GM13976 (cell line): ENCODE results near the gene SERTAD1.

ENCODE experiments used
- DNase-seq: peaks from one replicate; pipeline ENCODE4 v3.0.0; 2012; ENCODE audit warnings: low spot score
- CTCF ChIP-seq: IDR thresholded peaks from 2 replicates; pipeline ENCODE4 v1.5.1; 2012; ENCODE audit warnings: borderline replicate concordance, mild to moderate bottlenecking; ENCODE audit not compliant: insufficient read depth; ENCODE audit errors: extremely low read depth, missing control alignments, control extremely low read depth
- in situ Hi-C: fragments of 300-500 bp; cut with MboI; formaldehyde crosslinking; loops from one replicate; pipeline ENCODE4 v1.12.0; 2022; ENCODE audit warnings: low sequenced_read_pairs, mixed read lengths, inconsistent platforms; ENCODE audit not compliant: unreplicated experiment

The SERTAD1 gene

GRCh38 chr19:40392123-40392522 is 33.7 kb downstream of the SERTAD1 start:
- TF ChIP-seq CTCF = no peak
- no peak for DNase-seq
- in situ Hi-C loops = no loop called here

- in situ Hi-C loops = no loop called here
- no peak for TF ChIP-seq CTCF
- no peak for DNase-seq
Observed at GRCh38 chr19:40390084-40390742, 35.6 kb downstream of the SERTAD1 start, which contains the start of gene HIPK4. TSS of gene HIPK4 (minus strand) at chr19:40390181. CDS start at chr19:40389902, 279 bp downstream.

GRCh38 chr19:40389404-40390083 is 36.2 kb downstream of the SERTAD1 start:
- TF ChIP-seq CTCF = no peak
- in situ Hi-C loops = no loop called here
- no peak for DNase-seq

- in situ Hi-C loops = no loop called here
- no peak for TF ChIP-seq CTCF
- DNase-seq = no peak
Observed at GRCh38 chr19:40388481-40388880, 37.3 kb downstream of the SERTAD1 start.

- TF ChIP-seq CTCF = no peak
- in situ Hi-C loops = no loop called here
- DNase-seq = no peak
Observed at GRCh38 chr19:40387155-40387554, 38.6 kb downstream of the SERTAD1 start.

- no peak for TF ChIP-seq CTCF
- in situ Hi-C loops = no loop called here
- no peak for DNase-seq
Observed at GRCh38 chr19:40383668-40384248, 42.0 kb downstream of the SERTAD1 start.
